Activated CD8-positive, alpha-beta memory T cell treated with anti-CD3 and anti-CD28 coated beads for 24 hours (primary cell): ENCODE results near the gene EFNB3.
A peak's percentile ranks its signal among the peaks of the same experiment; 100 is the strongest.

Experiments used
- DNase-seq: peaks from one replicate; pipeline ENCODE4 v3.0.0-alpha.2; 2020

The EFNB3 gene, protein sequence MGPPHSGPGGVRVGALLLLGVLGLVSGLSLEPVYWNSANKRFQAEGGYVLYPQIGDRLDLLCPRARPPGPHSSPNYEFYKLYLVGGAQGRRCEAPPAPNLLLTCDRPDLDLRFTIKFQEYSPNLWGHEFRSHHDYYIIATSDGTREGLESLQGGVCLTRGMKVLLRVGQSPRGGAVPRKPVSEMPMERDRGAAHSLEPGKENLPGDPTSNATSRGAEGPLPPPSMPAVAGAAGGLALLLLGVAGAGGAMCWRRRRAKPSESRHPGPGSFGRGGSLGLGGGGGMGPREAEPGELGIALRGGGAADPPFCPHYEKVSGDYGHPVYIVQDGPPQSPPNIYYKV

GRCh38 chr17:7704601-7705268, at the start of gene EFNB3:
EFNB3 (plus strand) TSS chr17:7705202; CDS start chr17:7705599, 397 bp downstream.
- DNase-seq: no peak

DNA sequence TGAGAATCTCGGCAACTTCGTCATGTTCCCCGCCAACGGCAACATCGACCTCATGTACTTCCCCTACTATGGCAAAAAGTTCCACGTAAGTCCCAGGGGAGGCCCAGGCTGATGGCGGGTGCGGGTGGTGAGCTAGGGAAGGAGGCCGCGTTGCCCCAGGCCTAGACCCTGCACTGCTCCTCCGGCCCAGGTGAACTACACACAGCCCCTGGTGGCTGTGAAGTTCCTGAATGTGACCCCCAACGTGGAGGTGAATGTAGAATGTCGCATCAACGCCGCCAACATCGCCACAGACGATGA, 49.5 kb upstream of the EFNB3 start:
- DNase-seq: no peak

DNA sequence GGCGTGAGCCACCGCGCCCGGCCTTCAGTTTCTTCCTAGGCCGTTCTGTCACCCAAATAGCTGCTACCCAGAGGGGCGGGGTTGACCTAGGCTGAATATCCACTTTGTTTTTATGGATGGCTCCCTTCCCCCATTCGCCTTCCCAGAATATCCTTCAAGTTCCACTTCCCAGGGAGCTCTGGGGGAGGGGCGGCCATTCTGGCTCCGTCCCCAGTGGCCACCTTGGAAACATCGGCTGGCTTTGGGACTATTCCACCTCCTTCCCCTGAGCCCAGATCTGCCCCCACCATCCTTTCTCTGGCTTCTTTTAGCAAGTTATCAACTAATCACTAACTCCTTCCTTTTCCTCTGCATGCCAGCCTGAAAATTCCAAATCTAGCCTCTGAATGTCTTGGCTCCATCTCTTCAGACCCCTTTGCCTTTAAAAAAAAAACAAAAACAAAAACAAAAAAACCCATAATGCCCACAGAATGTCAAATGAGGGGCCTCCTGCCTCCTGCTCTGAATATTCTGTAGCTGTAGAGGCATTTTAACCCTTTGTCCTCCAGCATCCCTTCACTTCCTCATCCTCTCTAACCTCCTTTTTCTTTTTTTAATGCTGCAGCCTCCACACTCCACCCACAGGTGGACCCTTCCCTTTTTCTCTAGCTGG, 47.9 kb upstream of the EFNB3 start:
- DNase-seq: no peak

GRCh38 chr17:7667656-7668406, 37.2 kb upstream of the EFNB3 start:
- DNase-seq: no peak

DNA sequence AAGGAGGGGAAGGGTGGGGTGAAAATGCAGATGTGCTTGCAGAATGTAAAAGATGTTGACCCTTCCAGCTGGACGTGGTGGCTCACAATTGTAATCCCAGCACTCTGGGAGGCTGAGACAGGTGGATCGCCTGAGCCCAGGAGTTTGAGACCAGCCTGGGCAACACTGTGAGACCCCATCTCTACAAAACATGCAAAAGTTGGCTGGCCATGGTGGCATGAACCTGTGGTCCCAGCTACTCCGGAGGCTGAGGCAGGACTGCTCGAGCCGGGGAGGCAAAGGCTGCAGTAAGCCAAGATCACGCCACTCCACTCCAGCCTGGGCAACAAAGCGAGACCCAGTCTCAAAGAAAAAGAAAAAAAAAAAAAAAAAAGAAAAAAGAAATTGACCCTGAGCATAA, 36.5 kb upstream of the EFNB3 start:
- DNase-seq: no peak

GRCh38 chr17:7673239-7673638, 31.8 kb upstream of the EFNB3 start:
- peak; percentile 76 for DNase-seq

DNA sequence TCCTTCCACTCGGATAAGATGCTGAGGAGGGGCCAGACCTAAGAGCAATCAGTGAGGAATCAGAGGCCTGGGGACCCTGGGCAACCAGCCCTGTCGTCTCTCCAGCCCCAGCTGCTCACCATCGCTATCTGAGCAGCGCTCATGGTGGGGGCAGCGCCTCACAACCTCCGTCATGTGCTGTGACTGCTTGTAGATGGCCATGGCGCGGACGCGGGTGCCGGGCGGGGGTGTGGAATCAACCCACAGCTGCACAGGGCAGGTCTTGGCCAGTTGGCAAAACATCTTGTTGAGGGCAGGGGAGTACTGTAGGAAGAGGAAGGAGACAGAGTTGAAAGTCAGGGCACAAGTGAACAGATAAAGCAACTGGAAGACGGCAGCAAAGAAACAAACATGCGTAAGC, 30.1 kb upstream of the EFNB3 start:
- DNase-seq: no peak

DNA sequence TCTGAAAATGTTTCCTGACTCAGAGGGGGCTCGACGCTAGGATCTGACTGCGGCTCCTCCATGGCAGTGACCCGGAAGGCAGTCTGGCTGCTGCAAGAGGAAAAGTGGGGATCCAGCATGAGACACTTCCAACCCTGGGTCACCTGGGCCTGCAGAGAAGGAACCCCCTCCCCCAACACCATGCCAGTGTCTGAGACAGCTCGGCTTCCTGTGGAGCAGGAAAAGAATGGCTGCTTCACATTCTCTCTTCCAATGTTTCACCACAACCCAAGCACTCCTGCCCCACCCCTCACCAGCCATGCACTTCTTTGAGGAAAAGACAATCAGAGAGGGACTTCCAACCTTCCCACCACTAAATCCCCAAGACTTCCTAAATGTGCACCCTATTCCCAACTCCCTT, 28.5 kb upstream of the EFNB3 start:
- DNase-seq: no peak

- no peak for DNase-seq
Measured at GRCh38 chr17:7677388-7678067, 27.5 kb upstream of the EFNB3 start.

- DNase-seq: no peak
Measured at GRCh38 chr17:7684851-7685532, 20.0 kb upstream of the EFNB3 start.

DNA sequence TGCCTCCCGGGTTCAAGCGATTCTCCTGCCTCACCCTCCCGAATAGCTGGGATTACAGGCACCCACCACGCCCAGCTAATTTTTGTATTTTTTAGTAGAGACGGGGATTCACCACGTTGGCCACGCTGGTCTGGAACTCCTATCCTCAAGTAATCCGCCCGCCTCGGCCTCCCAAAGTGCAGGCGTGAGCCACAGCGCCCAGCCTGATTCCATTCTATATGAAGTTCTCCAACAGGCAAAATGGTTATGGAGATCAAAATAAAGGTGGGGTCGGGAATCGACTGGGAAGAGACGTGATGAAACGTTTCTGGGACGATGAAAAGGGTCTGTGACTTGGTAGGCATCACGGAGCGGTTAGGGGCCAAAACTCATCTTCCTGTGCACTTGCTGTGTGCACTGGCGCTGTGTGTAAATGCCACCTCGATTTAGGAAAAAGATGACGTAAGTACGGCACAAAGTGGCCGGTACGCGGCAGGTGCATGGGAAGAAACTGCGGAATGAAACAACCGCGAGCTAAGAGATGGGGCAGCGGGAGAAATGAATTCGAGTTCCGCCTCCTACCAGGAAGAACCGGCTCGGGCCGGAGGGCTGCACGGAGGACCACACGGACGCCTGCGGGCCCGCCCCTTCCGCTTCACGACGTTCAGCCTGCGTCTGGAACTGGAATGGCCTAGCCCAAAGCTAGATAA, 19.3 kb upstream of the EFNB3 start:
- DNase-seq: peak; percentile 90

- peak; percentile 90 for DNase-seq
Measured at GRCh38 chr17:7686222-7687071, 18.6 kb upstream of the EFNB3 start.

DNA sequence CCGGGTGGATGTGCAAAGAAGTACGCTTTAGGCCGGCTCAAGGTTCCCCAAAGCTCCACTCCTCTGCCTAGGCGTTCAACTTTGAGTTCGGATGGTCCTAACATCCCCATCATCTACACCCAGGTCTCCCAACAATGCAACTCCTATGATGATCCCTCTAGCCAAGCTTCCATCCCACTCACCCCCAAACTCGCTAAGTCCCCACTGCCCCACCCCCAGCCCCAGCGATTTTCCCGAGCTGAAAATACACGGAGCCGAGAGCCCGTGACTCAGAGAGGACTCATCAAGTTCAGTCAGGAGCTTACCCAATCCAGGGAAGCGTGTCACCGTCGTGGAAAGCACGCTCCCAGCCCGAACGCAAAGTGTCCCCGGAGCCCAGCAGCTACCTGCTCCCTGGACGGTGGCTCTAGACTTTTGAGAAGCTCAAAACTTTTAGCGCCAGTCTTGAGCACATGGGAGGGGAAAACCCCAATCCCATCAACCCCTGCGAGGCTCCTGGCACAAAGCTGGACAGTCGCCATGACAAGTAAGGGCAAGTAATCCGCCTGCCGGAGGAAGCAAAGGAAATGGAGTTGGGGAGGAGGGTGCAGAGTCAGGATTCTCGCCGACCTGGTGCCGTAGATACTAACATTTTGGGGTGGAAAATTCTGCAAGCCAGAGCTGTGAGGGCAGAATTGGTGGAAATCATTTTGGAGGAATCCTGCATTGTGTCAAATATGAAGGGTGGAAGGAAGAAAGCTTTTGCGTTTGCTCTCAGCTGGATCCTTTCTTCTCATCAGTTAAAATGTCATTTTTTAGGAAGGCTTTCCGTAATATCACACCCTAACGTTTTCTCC, 17.7 kb upstream of the EFNB3 start, which contains the start of gene TP53:
TSS of gene TP53 (minus strand) at position 419 of the 836 bp plus-strand sequence. CDS start 10,896 bp downstream, outside the sequence.
- DNase-seq: peak; percentile 94

DNA sequence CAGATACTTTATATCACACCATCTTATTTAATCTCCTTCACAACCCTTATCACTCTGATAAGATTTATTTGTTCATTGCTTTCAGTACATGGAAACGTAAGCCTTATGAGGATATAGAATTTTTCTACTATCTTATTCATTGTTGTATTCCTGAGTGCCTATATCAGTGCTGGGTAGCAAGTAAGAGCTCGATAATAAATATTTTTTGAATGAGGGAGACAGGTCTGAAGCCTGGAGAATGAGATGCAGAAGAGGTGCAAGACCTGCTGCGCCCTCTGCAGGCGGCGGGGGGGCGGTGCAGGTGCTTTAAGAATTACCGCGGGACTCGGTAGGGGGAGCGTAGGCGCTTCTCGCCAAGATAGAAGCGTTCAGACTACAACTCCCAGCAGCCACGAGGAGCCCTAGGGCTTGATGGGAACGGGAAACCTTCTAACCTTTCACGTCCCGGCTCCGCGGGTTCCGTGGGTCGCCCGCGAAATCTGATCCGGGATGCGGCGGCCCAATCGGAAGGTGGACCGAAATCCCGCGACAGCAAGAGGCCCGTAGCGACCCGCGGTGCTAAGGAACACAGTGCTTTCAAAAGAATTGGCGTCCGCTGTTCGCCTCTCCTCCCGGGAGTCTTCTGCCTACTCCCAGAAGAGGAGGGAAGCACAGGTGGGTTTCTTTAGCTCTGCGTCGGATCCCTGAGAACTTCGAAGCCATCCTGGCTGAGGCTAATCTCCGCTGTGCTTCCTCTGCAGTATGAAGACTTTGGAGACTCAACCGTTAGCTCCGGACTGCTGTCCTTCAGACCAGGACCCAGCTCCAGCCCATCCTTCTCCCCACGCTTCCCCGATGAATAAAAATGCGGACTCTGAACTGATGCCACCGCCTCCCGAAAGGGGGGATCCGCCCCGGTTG, 16.8 kb upstream of the EFNB3 start, which contains the start of gene WRAP53:
TSS of gene WRAP53 (plus strand) at position 570 of the 900 bp plus-strand sequence. CDS start at position 742, 172 bp downstream.
- peak; percentile 98 for DNase-seq

DNA sequence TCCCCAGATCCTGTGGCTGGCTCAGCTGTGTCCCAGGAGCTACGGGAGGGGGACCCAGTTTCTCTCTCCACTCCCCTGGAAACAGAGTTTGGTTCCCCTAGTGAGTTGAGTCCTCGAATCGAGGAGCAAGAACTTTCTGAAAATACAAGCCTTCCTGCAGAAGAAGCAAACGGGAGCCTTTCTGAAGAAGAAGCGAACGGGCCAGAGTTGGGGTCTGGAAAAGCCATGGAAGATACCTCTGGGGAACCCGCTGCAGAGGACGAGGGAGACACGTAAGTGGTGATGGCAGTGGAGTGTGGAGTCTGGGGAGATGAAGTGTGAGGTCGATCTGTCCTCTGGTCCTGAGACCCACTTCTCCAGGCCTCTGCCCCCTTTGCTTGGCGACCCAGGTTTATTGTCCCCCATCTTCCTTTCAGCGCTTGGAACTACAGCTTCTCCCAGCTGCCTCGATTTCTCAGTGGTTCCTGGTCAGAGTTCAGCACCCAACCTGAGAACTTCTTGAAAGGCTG, 16.1 kb upstream of the EFNB3 start:
- DNase-seq: no peak

DNA sequence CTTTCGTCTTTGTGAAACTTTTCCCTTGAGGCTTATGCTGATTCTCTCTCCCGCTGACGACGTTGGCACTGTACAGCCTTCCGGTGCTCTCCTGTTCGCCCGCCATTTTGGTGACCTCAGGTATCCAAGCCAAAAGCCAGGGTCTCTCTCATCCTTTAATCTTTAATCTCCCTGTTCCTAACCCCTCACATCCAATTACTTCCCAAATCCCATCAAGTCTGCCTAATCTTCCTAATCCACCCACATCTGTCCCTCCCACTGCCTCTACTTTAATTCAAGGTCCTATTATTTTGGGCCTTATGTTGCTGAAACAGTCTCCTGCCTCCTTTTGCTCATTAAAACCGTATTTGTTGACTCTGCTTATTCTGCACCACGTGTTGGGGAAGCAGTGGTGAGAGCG, 9.4 kb upstream of the EFNB3 start:
- no peak for DNase-seq

- no peak for DNase-seq
Measured at GRCh38 chr17:7697828-7698588, 7.0 kb upstream of the EFNB3 start.
